ENCODE data around the gene KCNA2.

DNA sequence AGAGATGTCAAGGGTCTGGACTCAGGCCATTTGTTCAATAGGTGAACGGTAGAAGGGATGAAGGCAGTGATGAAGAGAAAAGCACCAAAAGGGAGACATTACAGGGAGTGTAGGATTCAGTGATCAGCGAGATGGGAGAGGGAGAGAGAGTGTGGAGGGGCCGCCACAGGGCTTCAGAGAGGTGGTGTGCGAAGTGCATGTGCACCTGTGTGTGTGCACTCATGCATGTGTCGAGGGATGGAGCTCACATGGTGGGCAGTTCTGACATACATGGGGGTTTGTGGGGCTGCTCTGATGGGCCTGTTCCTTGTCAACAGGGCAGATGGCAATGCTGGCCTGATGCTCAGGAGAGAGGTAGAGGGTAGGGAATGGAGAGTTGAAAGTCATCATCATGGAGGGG is 11.4 kb upstream of the KCNA2 start:
- TF ChIP-seq, protein P1, sequence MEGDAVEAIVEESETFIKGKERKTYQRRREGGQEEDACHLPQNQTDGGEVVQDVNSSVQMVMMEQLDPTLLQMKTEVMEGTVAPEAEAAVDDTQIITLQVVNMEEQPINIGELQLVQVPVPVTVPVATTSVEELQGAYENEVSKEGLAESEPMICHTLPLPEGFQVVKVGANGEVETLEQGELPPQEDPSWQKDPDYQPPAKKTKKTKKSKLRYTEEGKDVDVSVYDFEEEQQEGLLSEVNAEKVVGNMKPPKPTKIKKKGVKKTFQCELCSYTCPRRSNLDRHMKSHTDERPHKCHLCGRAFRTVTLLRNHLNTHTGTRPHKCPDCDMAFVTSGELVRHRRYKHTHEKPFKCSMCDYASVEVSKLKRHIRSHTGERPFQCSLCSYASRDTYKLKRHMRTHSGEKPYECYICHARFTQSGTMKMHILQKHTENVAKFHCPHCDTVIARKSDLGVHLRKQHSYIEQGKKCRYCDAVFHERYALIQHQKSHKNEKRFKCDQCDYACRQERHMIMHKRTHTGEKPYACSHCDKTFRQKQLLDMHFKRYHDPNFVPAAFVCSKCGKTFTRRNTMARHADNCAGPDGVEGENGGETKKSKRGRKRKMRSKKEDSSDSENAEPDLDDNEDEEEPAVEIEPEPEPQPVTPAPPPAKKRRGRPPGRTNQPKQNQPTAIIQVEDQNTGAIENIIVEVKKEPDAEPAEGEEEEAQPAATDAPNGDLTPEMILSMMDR (IDR thresholded peaks at IDR 0.05), result no peak
- TF ChIP-seq, protein P2, sequence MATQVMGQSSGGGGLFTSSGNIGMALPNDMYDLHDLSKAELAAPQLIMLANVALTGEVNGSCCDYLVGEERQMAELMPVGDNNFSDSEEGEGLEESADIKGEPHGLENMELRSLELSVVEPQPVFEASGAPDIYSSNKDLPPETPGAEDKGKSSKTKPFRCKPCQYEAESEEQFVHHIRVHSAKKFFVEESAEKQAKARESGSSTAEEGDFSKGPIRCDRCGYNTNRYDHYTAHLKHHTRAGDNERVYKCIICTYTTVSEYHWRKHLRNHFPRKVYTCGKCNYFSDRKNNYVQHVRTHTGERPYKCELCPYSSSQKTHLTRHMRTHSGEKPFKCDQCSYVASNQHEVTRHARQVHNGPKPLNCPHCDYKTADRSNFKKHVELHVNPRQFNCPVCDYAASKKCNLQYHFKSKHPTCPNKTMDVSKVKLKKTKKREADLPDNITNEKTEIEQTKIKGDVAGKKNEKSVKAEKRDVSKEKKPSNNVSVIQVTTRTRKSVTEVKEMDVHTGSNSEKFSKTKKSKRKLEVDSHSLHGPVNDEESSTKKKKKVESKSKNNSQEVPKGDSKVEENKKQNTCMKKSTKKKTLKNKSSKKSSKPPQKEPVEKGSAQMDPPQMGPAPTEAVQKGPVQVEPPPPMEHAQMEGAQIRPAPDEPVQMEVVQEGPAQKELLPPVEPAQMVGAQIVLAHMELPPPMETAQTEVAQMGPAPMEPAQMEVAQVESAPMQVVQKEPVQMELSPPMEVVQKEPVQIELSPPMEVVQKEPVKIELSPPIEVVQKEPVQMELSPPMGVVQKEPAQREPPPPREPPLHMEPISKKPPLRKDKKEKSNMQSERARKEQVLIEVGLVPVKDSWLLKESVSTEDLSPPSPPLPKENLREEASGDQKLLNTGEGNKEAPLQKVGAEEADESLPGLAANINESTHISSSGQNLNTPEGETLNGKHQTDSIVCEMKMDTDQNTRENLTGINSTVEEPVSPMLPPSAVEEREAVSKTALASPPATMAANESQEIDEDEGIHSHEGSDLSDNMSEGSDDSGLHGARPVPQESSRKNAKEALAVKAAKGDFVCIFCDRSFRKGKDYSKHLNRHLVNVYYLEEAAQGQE (IDR thresholded peaks at IDR 0.05; ENCODE audit: insufficient read depth in 1 of 2, low read depth in 2 of 2, low read length in 1 of 2), result no peak
- TF ChIP-seq POLR2AphosphoS5 (IDR thresholded peaks at IDR 0.05; ENCODE audit: low read depth, low read length) (no peak), SIN3A (IDR thresholded peaks at IDR 0.05; ENCODE audit: borderline replicate concordance, insufficient read depth, low read depth, low read length) (no peak), TCF7L2 (IDR thresholded peaks at IDR 0.05; ENCODE audit: low read depth, low read length) (no peak)

Data from Panc1 (cell line).